ENCODE results near the gene PCSK6. TPM values are rescaled to one million over a fixed set of nuclear protein-coding genes. Genes with fewer than 3 reads are reported as not detected.

The PCSK6 gene
- total RNA-seq, 2 experiments from 2014 or later: 0.57 TPM; not detected in 1

DNA sequence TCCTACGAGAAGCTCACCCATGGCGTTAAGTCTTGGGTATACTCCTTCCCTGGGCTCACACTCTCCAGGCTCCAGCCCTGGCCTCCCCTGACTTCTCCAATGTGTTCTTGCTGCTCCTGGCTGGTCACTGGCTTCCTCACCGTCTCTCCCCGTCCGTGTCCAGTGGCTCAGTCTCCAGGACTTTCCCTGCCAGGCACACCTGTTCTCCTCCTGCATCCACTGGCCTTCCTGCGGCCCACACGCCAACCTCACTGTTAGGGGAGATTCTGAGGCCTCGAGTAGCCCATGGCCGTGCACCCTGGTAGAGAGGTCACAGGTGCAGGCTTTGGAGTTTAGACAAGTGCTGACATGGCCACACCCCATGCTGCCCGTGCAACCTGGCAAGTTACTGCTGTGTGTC, 102.5 kb downstream of the PCSK6 start:
- no peaks in the 10 kb centered on the region for H3K4me1 ChIP-seq (ENCODE audit: insufficient read depth, low read length, poor library complexity, severe bottlenecking)
- H2AFZ ChIP-seq (ENCODE audit: low read length): no peak overlapping the region
- no peaks in the 10 kb centered on the region for H4K20me1 ChIP-seq (ENCODE audit: insufficient read depth, low read length)
- CTCF ChIA-PET (ENCODE audit: unreplicated experiment): no interaction called here
- no peaks in the 10 kb centered on the region for H3K9me3 ChIP-seq (ENCODE audit: low read length)
- H3K79me2 ChIP-seq (ENCODE audit: insufficient read depth, low read depth, low read length): no peaks in the 10 kb centered on the region
- H3K4me2 ChIP-seq (ENCODE audit: low read length): no peak overlapping the region
- DNase-seq (ENCODE audit: low spot score): no peak
- no peaks in the 10 kb centered on the region for H3K9me2 ChIP-seq (ENCODE audit: insufficient read depth, low read length)
- TF ChIP-seq EZH2phosphoT487 (IDR thresholded peaks at IDR 0.05; ENCODE audit: borderline replicate concordance, low read depth, low read length): no peak
- no peak for TF ChIP-seq CTCF (conservative IDR thresholded peaks at IDR 0.05; ENCODE audit: low read length)
- intact Hi-C loops (cut with micrococcal nuclease; ENCODE audit: unreplicated experiment): no loop called here
- H3K4me3 ChIP-seq (ENCODE audit: low read depth, low read length, poor library complexity, severe bottlenecking): no peak overlapping the region
- no peak overlapping the region for H3K27ac ChIP-seq (ENCODE audit: low read depth, low read length, poor library complexity, severe bottlenecking)
- no peaks in the 10 kb centered on the region for H3K36me3 ChIP-seq (ENCODE audit: insufficient read depth, low read length)
- POLR2A ChIA-PET: no interaction called here
- no TSS peak for BruUV-seq (replicated peaks)

- DNase-seq (ENCODE audit: low spot score): no peak
- Histone ChIP-seq H3K9me3 (ENCODE audit: low read length) (no peaks in the 10 kb centered on the region), H3K79me2 (ENCODE audit: insufficient read depth, low read depth, low read length) (no peaks in the 10 kb centered on the region), H3K4me2 (ENCODE audit: low read length) (no peak overlapping the region), H4K20me1 (ENCODE audit: insufficient read depth, low read length) (no peaks in the 10 kb centered on the region), H3K36me3 (ENCODE audit: insufficient read depth, low read length) (no peaks in the 10 kb centered on the region), H3K9me2 (ENCODE audit: insufficient read depth, low read length) (no peaks in the 10 kb centered on the region), H3K4me3 (ENCODE audit: low read depth, low read length, poor library complexity, severe bottlenecking) (no peak overlapping the region), H3K4me1 (ENCODE audit: insufficient read depth, low read length, poor library complexity, severe bottlenecking) (no peaks in the 10 kb centered on the region), H2AFZ (ENCODE audit: low read length) (no peak overlapping the region), H3K27ac (ENCODE audit: low read depth, low read length, poor library complexity, severe bottlenecking) (no peak overlapping the region)
- POLR2A ChIA-PET: interaction anchor here (0.6 kb wide), 1 partner anchor 418 kb away, joined by 3 read pairs; no protein-coding TSS in a partner anchor
- CTCF ChIA-PET (ENCODE audit: unreplicated experiment): no interaction called here
- intact Hi-C loops (cut with micrococcal nuclease; ENCODE audit: unreplicated experiment): no loop called here
- no TSS peak for BruUV-seq (replicated peaks)
- no peak for TF ChIP-seq CTCF (conservative IDR thresholded peaks at IDR 0.05; ENCODE audit: low read length)
- TF ChIP-seq EZH2phosphoT487 (IDR thresholded peaks at IDR 0.05; ENCODE audit: borderline replicate concordance, low read depth, low read length): no peak
Observed at GRCh38 chr15:101386006-101386405, 103.5 kb downstream of the PCSK6 start.

DNA sequence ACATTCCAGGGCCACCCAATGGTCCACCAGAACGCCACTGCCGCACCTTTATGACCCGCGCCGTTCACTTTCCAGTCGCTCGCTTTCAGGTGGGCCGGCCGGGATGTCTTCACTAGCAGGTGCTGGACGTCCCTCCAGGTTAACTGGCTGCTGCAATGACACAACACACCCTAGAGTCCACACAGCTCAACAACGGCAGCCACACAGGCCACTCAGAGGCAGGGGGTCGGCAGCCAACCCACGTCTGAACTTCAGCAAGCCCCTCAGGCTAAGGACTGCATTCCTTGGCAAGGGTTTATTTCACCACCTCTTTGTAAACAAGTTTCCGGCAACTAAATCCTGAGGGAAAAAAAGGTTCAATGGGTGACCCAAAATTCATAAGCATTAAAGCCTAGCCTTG, 105.2 kb downstream of the PCSK6 start:
- no peak overlapping the region for H3K4me2 ChIP-seq (ENCODE audit: low read length)
- H3K4me1 ChIP-seq (ENCODE audit: insufficient read depth, low read length, poor library complexity, severe bottlenecking): no peaks in the 10 kb centered on the region
- no TSS peak for BruUV-seq (replicated peaks)
- no peak overlapping the region for H3K27ac ChIP-seq (ENCODE audit: low read depth, low read length, poor library complexity, severe bottlenecking)
- H3K9me2 ChIP-seq (ENCODE audit: insufficient read depth, low read length): no peaks in the 10 kb centered on the region
- H3K36me3 ChIP-seq (ENCODE audit: insufficient read depth, low read length): no peaks in the 10 kb centered on the region
- H4K20me1 ChIP-seq (ENCODE audit: insufficient read depth, low read length): no peaks in the 10 kb centered on the region
- no peak overlapping the region for H2AFZ ChIP-seq (ENCODE audit: low read length)
- no peak for DNase-seq (ENCODE audit: low spot score)
- TF ChIP-seq CTCF (conservative IDR thresholded peaks at IDR 0.05; ENCODE audit: low read length): no peak
- TF ChIP-seq EZH2phosphoT487 (IDR thresholded peaks at IDR 0.05; ENCODE audit: borderline replicate concordance, low read depth, low read length): no peak
- no peak overlapping the region for H3K4me3 ChIP-seq (ENCODE audit: low read depth, low read length, poor library complexity, severe bottlenecking)
- intact Hi-C loops (cut with micrococcal nuclease; ENCODE audit: unreplicated experiment): no loop called here
- ChIA-PET CTCF (ENCODE audit: unreplicated experiment) (interaction anchor here (0.6 kb wide), 1 partner anchor 241 kb away, joined by 3 read pairs; no protein-coding TSS in a partner anchor), POLR2A (no interaction called here)
- no peaks in the 10 kb centered on the region for H3K79me2 ChIP-seq (ENCODE audit: insufficient read depth, low read depth, low read length)
- no peaks in the 10 kb centered on the region for H3K9me3 ChIP-seq (ENCODE audit: low read length)
